K562 (cell line): ENCODE measurements around the gene RALGPS1. TPM values are rescaled to one million over a fixed set of nuclear protein-coding genes. Genes with fewer than 3 reads are reported as not detected.

Experiments used
- ATAC-seq: fragments of 200-7000 bp; cut with Tn5 transposase; 3 replicates; pipeline ENCODE4 v1.9.1; 2020; ENCODE audit warnings: moderate library complexity
- BruUV-seq: library from RNA; stranded (reverse); fragments of 400-500 nt; replicated peaks from 2 replicates; lab custom pipeline; 2021; lab: Mats Ljungman, UMichigan
- CTCF ChIA-PET: fragments of 300-600 bp; formaldehyde crosslinking; extraction: SDS; loops from one replicate; lab custom pipeline; 2021; ENCODE audit warnings: low intra/inter-chr PET ratio; lab: Yijun Ruan, JAX
- POLR2A ChIA-PET: fragments of 300-600, 350-650 bp; sonication (Branson Sonifier 250); formaldehyde crosslinking; extraction: SDS; loops from one replicate; lab custom pipeline; 2021; ENCODE audit warnings: antibody characterized with exemption, inconsistent platforms; lab: Yijun Ruan, JAX
- DNase-seq, 4 experiments: peaks; one replicate each; pipeline versions ENCODE4 v3.0.0 to v3.0.0-alpha.2; 2011 to 2018; ENCODE audit warnings: low spot score in 3 of 4, mixed read lengths in 3 of 4; ENCODE audit errors: extremely low read depth in 1 of 4
- FAIRE-seq: peaks from 2 replicates; lab custom pipeline; 2011; peaks lifted over from hg19 to GRCh38; lab: Jason Lieb, UNC
- H2AFZ ChIP-seq: 2 replicates; pipeline ENCODE4 v1.6.0; 2011; ENCODE audit warnings: low read depth, low read length, control low read depth, inconsistent platforms
- H3K27ac ChIP-seq: fragments of 200-600 bp; 3 replicates; pipeline ENCODE4 v1.8.0; 2011; ENCODE audit warnings: low read depth, mild to moderate bottlenecking, control low read depth, inconsistent platforms, low read length, moderate library complexity, mixed read lengths; ENCODE audit errors: extremely low read depth
- H3K27me3 ChIP-seq, 2 experiments: fragments of 300-600 bp in 1 of 2; 2 replicates in 1 of 2; 3 replicates in 1 of 2; pipeline versions ENCODE4 v1.6.0 to v1.8.0; 2011; ENCODE audit warnings: inconsistent platforms in 2 of 2, low read length in 2 of 2, mild to moderate bottlenecking in 1 of 2, mixed read lengths in 1 of 2, moderate library complexity in 1 of 2; ENCODE audit not compliant: control insufficient read depth in 2 of 2, insufficient read depth in 2 of 2
- H3K36me3 ChIP-seq: fragments of 300-600 bp; 3 replicates; pipeline ENCODE4 v1.8.0; 2011; ENCODE audit warnings: mild to moderate bottlenecking, low read length, inconsistent platforms; ENCODE audit not compliant: control insufficient read depth, insufficient read depth
- H3K4me1 ChIP-seq, 2 experiments: fragments of 200-600 bp in 1 of 2; replicated peaks in 1 of 2; 2 replicates in 1 of 2; 3 replicates in 1 of 2; pipeline versions ENCODE4 v1.5.1 to v1.8.0; 2011; ENCODE audit warnings: inconsistent platforms in 2 of 2, low read length in 2 of 2, mild to moderate bottlenecking in 1 of 2, mixed read lengths in 1 of 2, moderate library complexity in 1 of 2; ENCODE audit not compliant: control insufficient read depth in 2 of 2, insufficient read depth in 2 of 2
- H3K4me2 ChIP-seq: 2 replicates; pipeline ENCODE4 v1.6.1; 2011; ENCODE audit warnings: low read length, control low read depth, inconsistent platforms, mixed read lengths; ENCODE audit not compliant: insufficient read depth
- H3K4me3 ChIP-seq: fragments of 200-600 bp; sonication (generic), shearing (Covaris generic); 2 replicates; pipeline ENCODE4 v1.5.1; 2016; ENCODE audit warnings: control low read depth, inconsistent platforms
- H3K79me2 ChIP-seq: fragments of 200-600 bp; 3 replicates; pipeline ENCODE4 v1.8.0; 2011; ENCODE audit warnings: low read length, inconsistent platforms; ENCODE audit not compliant: control insufficient read depth, insufficient read depth
- H3K9ac ChIP-seq, 2 experiments: 2 replicates each; pipeline versions ENCODE4 v1.6.0 to v1.6.1; 2011; ENCODE audit warnings: low read depth in 2 of 2, low read length in 2 of 2, control low read depth in 1 of 2, inconsistent platforms in 1 of 2, mild to moderate bottlenecking in 1 of 2, mixed read lengths in 1 of 2; ENCODE audit not compliant: insufficient read depth in 1 of 2
- H3K9me1 ChIP-seq: one replicate; pipeline ENCODE4 v1.6.0; 2011; ENCODE audit warnings: inconsistent platforms, mild to moderate bottlenecking, low read length, moderate library complexity; ENCODE audit not compliant: control insufficient read depth, insufficient read depth
- H3K9me3 ChIP-seq: replicated peaks from 2 replicates; pipeline ENCODE4 v1.5.1; 2011; ENCODE audit warnings: low read depth, low read length, inconsistent platforms; ENCODE audit not compliant: control insufficient read depth, insufficient read depth
- H4K20me1 ChIP-seq: replicated peaks from 2 replicates; pipeline ENCODE4 v1.6.1; 2011; ENCODE audit warnings: low read length, inconsistent platforms, mixed read lengths; ENCODE audit not compliant: control insufficient read depth, insufficient read depth
- ATF6 ChIP-seq: sonication (generic); formaldehyde crosslinking; IDR thresholded peaks from 2 replicates; pipeline ENCODE4 v1.4.0; 2020; ENCODE audit warnings: mild to moderate bottlenecking, missing genetic modification reagents
- EHMT2 ChIP-seq: fragments of 450-650 bp; IDR thresholded peaks from 2 replicates; pipeline ENCODE4 v1.6.1; 2018; ENCODE audit warnings: antibody characterized with exemption
- WGBS: fragments of 100-300 bp; shearing (Covaris generic); methylation state at CpG from one replicate; pipeline ENCODE4 v1.1.6; 2016; ENCODE audit warnings: low coverage, mixed read lengths; ENCODE audit not compliant: insufficient coverage; ENCODE audit errors: missing lambda C conversion rate; 5-methylcytosine and 5-hydroxymethylcytosine counted together
- in situ Hi-C: fragments of 300-500 bp; cut with MboI; formaldehyde crosslinking; loops from 4 replicates; pipeline ENCODE4 v1.15.0; 2018; ENCODE audit warnings: inconsistent platforms, mixed read lengths
- intact Hi-C: fragments of 100-400 bp; cut with micrococcal nuclease; formaldehyde crosslinking; loops from 2 replicates; pipeline ENCODE4 v1.14.2; 2022
- polyA plus RNA-seq, 8 experiments: library from polyadenylated mRNA; depleted of rRNA in 4 of 8; stranded (reverse) in 5 of 8; unstranded in 3 of 8; fragments of >200 nt; fragmentation: Nextera tagmentation in 2 of 8; fragmentation: Illumina TruSeq in 1 of 8; extraction: Ambion mirVana in 2 of 8; extraction: Trizol in 1 of 8; gene quantifications; 2 replicates each; pipeline versions ENCODE4 v1.2.1 to v1.2.3, GENCODE V29; 2011 to 2014; ENCODE audit warnings: inconsistent platforms in 1 of 8, missing spikeins in 1 of 8
- total RNA-seq, 7 experiments: library from RNA; depleted of rRNA in 6 of 7; stranded (reverse); fragments of >200 nt in 6 of 7; fragmentation: Illumina TruSeq in 2 of 7; extraction: Trizol in 2 of 7; gene quantifications; 2 replicates each; pipeline versions ENCODE4 v1.2.1 to v1.2.3, GENCODE V29; 2011 to 2021; ENCODE audit warnings: low replicate concordance in 1 of 7

Gene RALGPS1
- total and polyA plus RNA-seq, 9 of the 15 experiments (the other 6 are each of a cell fraction or from before 2014, with no cell fraction given) = 0.04 to 2.6 (median 1.5) TPM

- TF ChIP-seq ATF6 (CRISPR knock-in tag) = no peak
- TF ChIP-seq, all 486 proteins: peak for 3
These were observed 169.8 kb downstream of the RALGPS1 start (continued) for GRCh38 chr9:127084076-127085039.

- in situ Hi-C loops = loop anchor here (10.0 kb wide), 1 partner anchor 240 kb away; no protein-coding TSS in a partner anchor
- WGBS = 0% methylated on average over 2 of the region's 2 CpGs
- POLR2A ChIA-PET = interaction anchor here (0.7 to 1.0 kb wide), 3 partner anchors 9 to 110 kb away, joined by 3 to 4 read pairs (median 3); no protein-coding TSS in a partner anchor
These were observed 170.6 kb downstream of the RALGPS1 start for GRCh38 chr9:127085186-127085585.

More at GRCh38 chr9:127085186-127085585, 170.6 kb downstream of the RALGPS1 start:
- Histone ChIP-seq H3K9me1 (peaks cover 3% of the 10 kb centered on the region), H3K9ac (no peak overlapping the region), H3K79me2 (no peaks in the 10 kb centered on the region), H3K4me3 (no peak overlapping the region), H3K36me3 (no peaks in the 10 kb centered on the region), H2AFZ (no peak overlapping the region), H3K9me3 (no peaks in the 10 kb centered on the region), H3K4me1 (no peaks in the 10 kb centered on the region; a peak in 1 of 5 replicates), H3K27ac (no peak overlapping the region), H3K27me3 (peaks cover 22 to 59% of the 10 kb centered on the region in 2 experiments), H4K20me1 (0 out of 2 replicates have a peak, but pooled peaks cover 10% of the 10 kb centered on the region), H3K4me2 (no peak overlapping the region)
- CTCF ChIA-PET = no interaction called here
- DNase-seq (no peak), ATAC-seq (no peak), FAIRE-seq (no peak)
- BruUV-seq = no TSS peak
- TF ChIP-seq EHMT2 = no peak
- intact Hi-C loops = no loop called here
